ENCODE results near the gene FAM163B. TPM values are rescaled to one million over a fixed set of nuclear protein-coding genes. Genes with fewer than 3 reads are reported as not detected.

The FAM163B gene
- total and polyA plus RNA-seq, 9 of the 15 experiments (the other 6 are each of a cell fraction or from before 2014, with no cell fraction given): not detected

GRCh38 chr9:133540698-133541025 lies 68.5 kb downstream of the FAM163B start:
- H2AFZ ChIP-seq (ENCODE audit: low read depth, low read length): no peak overlapping the region

More at GRCh38 chr9:133540698-133541025, 68.5 kb downstream of the FAM163B start:
- TF ChIP-seq, protein P1, sequence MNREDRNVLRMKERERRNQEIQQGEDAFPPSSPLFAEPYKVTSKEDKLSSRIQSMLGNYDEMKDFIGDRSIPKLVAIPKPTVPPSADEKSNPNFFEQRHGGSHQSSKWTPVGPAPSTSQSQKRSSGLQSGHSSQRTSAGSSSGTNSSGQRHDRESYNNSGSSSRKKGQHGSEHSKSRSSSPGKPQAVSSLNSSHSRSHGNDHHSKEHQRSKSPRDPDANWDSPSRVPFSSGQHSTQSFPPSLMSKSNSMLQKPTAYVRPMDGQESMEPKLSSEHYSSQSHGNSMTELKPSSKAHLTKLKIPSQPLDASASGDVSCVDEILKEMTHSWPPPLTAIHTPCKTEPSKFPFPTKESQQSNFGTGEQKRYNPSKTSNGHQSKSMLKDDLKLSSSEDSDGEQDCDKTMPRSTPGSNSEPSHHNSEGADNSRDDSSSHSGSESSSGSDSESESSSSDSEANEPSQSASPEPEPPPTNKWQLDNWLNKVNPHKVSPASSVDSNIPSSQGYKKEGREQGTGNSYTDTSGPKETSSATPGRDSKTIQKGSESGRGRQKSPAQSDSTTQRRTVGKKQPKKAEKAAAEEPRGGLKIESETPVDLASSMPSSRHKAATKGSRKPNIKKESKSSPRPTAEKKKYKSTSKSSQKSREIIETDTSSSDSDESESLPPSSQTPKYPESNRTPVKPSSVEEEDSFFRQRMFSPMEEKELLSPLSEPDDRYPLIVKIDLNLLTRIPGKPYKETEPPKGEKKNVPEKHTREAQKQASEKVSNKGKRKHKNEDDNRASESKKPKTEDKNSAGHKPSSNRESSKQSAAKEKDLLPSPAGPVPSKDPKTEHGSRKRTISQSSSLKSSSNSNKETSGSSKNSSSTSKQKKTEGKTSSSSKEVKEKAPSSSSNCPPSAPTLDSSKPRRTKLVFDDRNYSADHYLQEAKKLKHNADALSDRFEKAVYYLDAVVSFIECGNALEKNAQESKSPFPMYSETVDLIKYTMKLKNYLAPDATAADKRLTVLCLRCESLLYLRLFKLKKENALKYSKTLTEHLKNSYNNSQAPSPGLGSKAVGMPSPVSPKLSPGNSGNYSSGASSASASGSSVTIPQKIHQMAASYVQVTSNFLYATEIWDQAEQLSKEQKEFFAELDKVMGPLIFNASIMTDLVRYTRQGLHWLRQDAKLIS (CRISPR knock-in tag; IDR thresholded peaks at IDR 0.05): no peak
- TF ChIP-seq CTCF (IDR thresholded peaks at IDR 0.05 in 2 of 3, conservative IDR thresholded peaks at IDR 0.05 in 1 of 3; ENCODE audit: insufficient read depth in 2 of 3, low read depth in 1 of 3, low read length in 3 of 3): peak; percentile 34 to 67 (median 46)
- Histone ChIP-seq H3K9ac (ENCODE audit: insufficient read depth in 1 of 2, low read depth in 2 of 2, low read length in 2 of 2) (0 out of 4 replicates have a peak overlapping the region, but pooled peaks of 1 of the 2 experiments have one; percentile 42), H3K27me3 (ENCODE audit: control insufficient read depth in 2 of 2, insufficient read depth in 2 of 2, low read length in 2 of 2) (peaks cover 39 to 92% of the 10 kb centered on the region in 2 experiments), H3K4me1 (replicated peaks in 1 of 2; ENCODE audit: control insufficient read depth in 2 of 2, insufficient read depth in 2 of 2, low read length in 2 of 2) (peaks cover 0 to 34% of the 10 kb centered on the region in 2 experiments; a peak in 3 of 5 replicates), H3K27ac (ENCODE audit: extremely low read depth, low read depth, low read length) (no peak overlapping the region), H3K9me3 (replicated peaks; ENCODE audit: control insufficient read depth, insufficient read depth, low read depth, low read length) (no peaks in the 10 kb centered on the region), H3K4me3 (no peak overlapping the region), H3K9me1 (ENCODE audit: control insufficient read depth, insufficient read depth, low read length) (peaks cover 4% of the 10 kb centered on the region), H3K36me3 (ENCODE audit: control insufficient read depth, insufficient read depth, low read length) (no peaks in the 10 kb centered on the region), H3K79me2 (ENCODE audit: control insufficient read depth, insufficient read depth, low read length) (no peaks in the 10 kb centered on the region), H4K20me1 (replicated peaks; ENCODE audit: control insufficient read depth, insufficient read depth, low read length) (peaks cover 34% of the 10 kb centered on the region), H3K4me2 (ENCODE audit: insufficient read depth, low read length) (no peak overlapping the region)
- DNase-seq (ENCODE audit: extremely low read depth in 1 of 4, low spot score in 3 of 4) (peak in 3 of 4 experiments; percentile 29 to 35 (median 32)), FAIRE-seq (no peak), ATAC-seq (peak; percentile 70)
- ChIA-PET POLR2A (no interaction called here), CTCF (ENCODE audit: low intra/inter-chr PET ratio) (no interaction called here)
- in situ Hi-C loops (cut with MboI): no loop called here
- 15% methylated on average over 16 of the region's 18 CpGs for WGBS (ENCODE audit: insufficient coverage, low coverage, missing lambda C conversion rate)
- no TSS peak for BruUV-seq (replicated peaks)
- intact Hi-C loops (cut with micrococcal nuclease): no loop called here

Data from K562 (cell line).